ENCODE results near the gene ELF1.
A peak's percentile ranks its signal among the peaks of the same experiment; 100 is the strongest.

The ELF1 gene

GRCh38 chr13:41019011-41019487 lies at the start of gene ELF1:
ELF1 (minus strand) TSS chr13:41019316; CDS start chr13:40982054, 37,262 bp downstream.
- peak within 1 kb of the TSS; percentile 61 for H3K4me3 ChIP-seq (ENCODE audit: low read length)
- peak; percentile 94 for DNase-seq (ENCODE audit: low read depth)
- TF ChIP-seq, protein P1, sequence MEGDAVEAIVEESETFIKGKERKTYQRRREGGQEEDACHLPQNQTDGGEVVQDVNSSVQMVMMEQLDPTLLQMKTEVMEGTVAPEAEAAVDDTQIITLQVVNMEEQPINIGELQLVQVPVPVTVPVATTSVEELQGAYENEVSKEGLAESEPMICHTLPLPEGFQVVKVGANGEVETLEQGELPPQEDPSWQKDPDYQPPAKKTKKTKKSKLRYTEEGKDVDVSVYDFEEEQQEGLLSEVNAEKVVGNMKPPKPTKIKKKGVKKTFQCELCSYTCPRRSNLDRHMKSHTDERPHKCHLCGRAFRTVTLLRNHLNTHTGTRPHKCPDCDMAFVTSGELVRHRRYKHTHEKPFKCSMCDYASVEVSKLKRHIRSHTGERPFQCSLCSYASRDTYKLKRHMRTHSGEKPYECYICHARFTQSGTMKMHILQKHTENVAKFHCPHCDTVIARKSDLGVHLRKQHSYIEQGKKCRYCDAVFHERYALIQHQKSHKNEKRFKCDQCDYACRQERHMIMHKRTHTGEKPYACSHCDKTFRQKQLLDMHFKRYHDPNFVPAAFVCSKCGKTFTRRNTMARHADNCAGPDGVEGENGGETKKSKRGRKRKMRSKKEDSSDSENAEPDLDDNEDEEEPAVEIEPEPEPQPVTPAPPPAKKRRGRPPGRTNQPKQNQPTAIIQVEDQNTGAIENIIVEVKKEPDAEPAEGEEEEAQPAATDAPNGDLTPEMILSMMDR (IDR thresholded peaks at IDR 0.05; ENCODE audit: insufficient read depth, low read depth, low read length, missing control alignments): no peak

GRCh38 chr13:41065078-41065477 lies 46.0 kb upstream of the ELF1 start:
- TF ChIP-seq, protein P1 (IDR thresholded peaks at IDR 0.05; ENCODE audit: insufficient read depth, low read depth, low read length, missing control alignments): no peak
- H3K4me3 ChIP-seq (ENCODE audit: low read length): no peak overlapping the region
- DNase-seq (ENCODE audit: low read depth): no peak

GRCh38 chr13:41064493-41064892 lies 45.4 kb upstream of the ELF1 start:
- TF ChIP-seq, protein P1 (IDR thresholded peaks at IDR 0.05; ENCODE audit: insufficient read depth, low read depth, low read length, missing control alignments): no peak
- H3K4me3 ChIP-seq (ENCODE audit: low read length): no peak overlapping the region
- no peak for DNase-seq (ENCODE audit: low read depth)

DNA sequence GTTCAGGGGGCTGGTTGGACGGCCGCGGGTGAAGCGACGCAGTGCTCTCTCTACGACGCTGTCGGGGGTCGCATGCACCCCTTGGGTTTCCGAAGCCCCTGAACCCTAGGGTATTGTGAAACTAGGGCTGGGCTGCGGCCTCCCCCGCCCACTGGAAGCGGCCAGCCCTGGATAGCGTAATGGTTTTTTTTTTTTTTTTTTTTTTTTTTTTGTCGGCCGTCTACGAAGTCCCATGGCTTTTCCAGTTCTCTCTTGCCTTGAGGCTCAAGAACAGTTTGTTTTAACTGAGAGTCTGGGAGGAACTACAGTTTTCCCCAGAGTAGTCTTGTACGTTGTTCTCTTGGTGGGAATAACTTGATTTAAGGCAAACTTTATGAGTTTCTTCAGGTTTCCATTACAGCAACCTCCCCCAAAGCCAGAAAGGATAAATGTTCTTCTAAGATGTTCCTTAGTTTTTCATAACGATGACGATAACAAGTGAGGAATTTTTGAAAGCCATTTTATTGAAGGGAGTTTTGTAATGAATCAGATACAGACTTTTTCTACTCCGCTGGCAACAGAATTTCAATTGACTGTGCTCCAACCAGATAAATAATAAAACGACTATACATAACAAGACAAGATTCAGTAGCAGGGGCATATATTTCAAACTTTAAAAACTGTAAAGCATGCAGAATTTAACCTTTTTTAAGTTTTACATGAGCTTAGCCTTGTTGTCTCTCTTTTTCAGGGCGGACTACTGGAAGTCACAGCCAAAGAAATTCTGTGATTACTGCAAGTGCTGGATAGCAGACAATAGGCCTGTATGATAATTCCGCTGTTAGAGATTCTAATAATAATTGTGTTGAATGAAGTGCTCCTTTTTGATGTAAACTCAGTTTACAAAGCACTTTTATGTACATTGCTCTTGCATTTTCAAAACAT lies 43.1 kb upstream of the ELF1 start:
- peak overlapping the region; percentile 88 for H3K4me3 ChIP-seq (ENCODE audit: low read length)
- peak; percentile 80 for DNase-seq (ENCODE audit: low read depth)
- TF ChIP-seq, protein P1 (IDR thresholded peaks at IDR 0.05; ENCODE audit: insufficient read depth, low read depth, low read length, missing control alignments): no peak

DNA sequence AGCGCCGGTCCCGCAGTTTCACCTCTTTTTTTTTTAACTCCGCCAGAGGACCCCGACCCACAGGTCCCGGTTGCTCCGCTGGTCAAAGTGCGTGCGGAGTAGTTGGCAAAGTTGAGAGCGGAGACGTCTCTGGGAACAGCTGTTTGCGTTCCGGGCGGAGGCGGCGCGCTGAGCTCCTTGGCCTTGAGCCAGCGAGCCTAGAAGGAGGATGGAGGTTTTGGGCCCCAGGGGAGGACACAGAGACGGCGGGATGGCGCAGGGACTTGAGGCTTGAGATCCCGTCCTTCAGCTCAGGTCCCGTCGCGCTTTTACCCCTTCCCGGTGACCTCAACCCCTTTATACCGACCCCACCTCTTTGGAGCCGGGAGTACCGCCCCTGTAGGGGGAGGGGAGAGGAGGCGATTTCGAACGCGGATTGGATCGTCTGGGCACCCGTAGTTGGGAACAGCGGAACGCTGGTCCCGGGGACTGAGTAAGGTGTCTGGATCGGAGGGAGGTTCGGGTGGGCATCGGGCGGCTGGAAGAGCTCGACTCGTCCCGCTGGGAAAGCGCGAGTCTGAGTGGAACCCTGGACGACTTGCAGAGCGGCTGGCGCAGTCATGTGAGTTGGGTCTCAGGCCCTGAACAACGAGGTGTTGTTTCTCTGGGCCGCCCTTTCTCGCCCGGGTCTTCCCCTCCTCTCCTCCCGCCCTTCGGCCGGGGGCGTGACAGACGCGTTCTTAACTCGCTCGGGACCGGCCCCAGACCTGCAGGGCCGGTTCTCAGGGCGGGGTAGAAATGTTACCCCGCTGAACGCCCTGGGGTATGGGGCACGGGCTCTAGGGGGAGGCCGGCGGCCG lies 42.2 kb upstream of the ELF1 start, which contains the start of gene WBP4:
Gene WBP4, plus strand, starts transcription at position 435 of the 839 bp plus-strand sequence. Its CDS starts 165 bp downstream, at position 600.
- TF ChIP-seq, protein P1 (IDR thresholded peaks at IDR 0.05; ENCODE audit: insufficient read depth, low read depth, low read length, missing control alignments): peak; percentile 26
- H3K4me3 ChIP-seq (ENCODE audit: low read length): peak within 1 kb of the TSS; percentile 88
- peak; percentile 98 for DNase-seq (ENCODE audit: low read depth)

DNA sequence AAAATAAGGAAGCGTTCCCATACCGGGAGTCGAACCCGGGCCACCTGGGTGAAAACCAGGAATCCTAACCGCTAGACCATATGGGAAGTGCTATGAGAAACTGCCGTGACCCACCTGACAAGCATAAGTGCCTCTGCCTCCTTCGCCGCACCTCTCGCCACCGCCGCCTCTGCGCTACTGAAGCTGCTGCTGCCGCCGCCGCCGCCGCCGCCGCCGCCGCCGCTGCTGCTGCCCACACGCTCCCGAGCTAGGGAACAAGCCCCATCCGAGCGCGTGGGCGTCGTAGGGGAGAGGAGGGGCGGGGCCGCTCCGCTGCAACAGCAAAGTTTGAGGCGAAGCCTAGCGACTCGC lies 41.6 kb upstream of the ELF1 start:
- peak; percentile 89 for DNase-seq (ENCODE audit: low read depth)
- TF ChIP-seq, protein P1 (IDR thresholded peaks at IDR 0.05; ENCODE audit: insufficient read depth, low read depth, low read length, missing control alignments): no peak
- peak overlapping the region; percentile 88 for H3K4me3 ChIP-seq (ENCODE audit: low read length)

Data from epithelial cell of esophagus (primary cell).